GM21381 (cell line): ENCODE measurements around the gene AHRR.
"Not testable (repeated sequence)": the region's sequence is repeated elsewhere in the genome, so short reads cannot be mapped to it uniquely, and the experiment has no call there.

ENCODE experiments used
- ATAC-seq: cut with Tn5 transposase; IDR thresholded peaks from one replicate; pipeline ENCODE4 v1.9.1; 2021; ENCODE audit warnings: mild to moderate bottlenecking, moderate library complexity; ENCODE audit not compliant: unreplicated experiment

AHRR gene

GRCh38 chr5:375921-376798 lies 54.6 kb downstream of the AHRR start:
- no peak for ATAC-seq

GRCh38 chr5:376799-377325 lies 55.3 kb downstream of the AHRR start:
- ATAC-seq, result no peak

GRCh38 chr5:377326-377981 lies 55.9 kb downstream of the AHRR start:
- no peak for ATAC-seq

GRCh38 chr5:378301-378891 lies 56.9 kb downstream of the AHRR start:
- ATAC-seq, result no peak

- ATAC-seq, result no peak
Observed at GRCh38 chr5:378976-379742, 57.6 kb downstream of the AHRR start.

GRCh38 chr5:380701-381309 lies 59.3 kb downstream of the AHRR start:
- no peak for ATAC-seq

- no peak for ATAC-seq
Observed at GRCh38 chr5:383066-383465, 61.6 kb downstream of the AHRR start.

- ATAC-seq, result no peak
Observed at GRCh38 chr5:383621-384020, 62.1 kb downstream of the AHRR start.

- ATAC-seq, result not testable (repeated sequence)
Observed at GRCh38 chr5:384576-384975, 63.1 kb downstream of the AHRR start.

GRCh38 chr5:385321-385720 lies 63.8 kb downstream of the AHRR start:
- ATAC-seq, result no peak

GRCh38 chr5:386432-387341 lies 65.2 kb downstream of the AHRR start:
- ATAC-seq, result no peak

- ATAC-seq, result no peak
Observed at GRCh38 chr5:387491-388265, 66.2 kb downstream of the AHRR start.

- no peak for ATAC-seq
Observed at GRCh38 chr5:388266-389196, 67.0 kb downstream of the AHRR start.

- no peak for ATAC-seq
Observed at GRCh38 chr5:389197-389821, 67.8 kb downstream of the AHRR start.

GRCh38 chr5:389891-390622 lies 68.5 kb downstream of the AHRR start:
- no peak for ATAC-seq
